ENCODE measurements around the gene EPN1. TPM values are rescaled to one million over a fixed set of nuclear protein-coding genes. Genes with fewer than 3 reads are reported as not detected.

EPN1 gene
- total RNA-seq, 1 donor from 2014 or later, result 155 TPM

DNA sequence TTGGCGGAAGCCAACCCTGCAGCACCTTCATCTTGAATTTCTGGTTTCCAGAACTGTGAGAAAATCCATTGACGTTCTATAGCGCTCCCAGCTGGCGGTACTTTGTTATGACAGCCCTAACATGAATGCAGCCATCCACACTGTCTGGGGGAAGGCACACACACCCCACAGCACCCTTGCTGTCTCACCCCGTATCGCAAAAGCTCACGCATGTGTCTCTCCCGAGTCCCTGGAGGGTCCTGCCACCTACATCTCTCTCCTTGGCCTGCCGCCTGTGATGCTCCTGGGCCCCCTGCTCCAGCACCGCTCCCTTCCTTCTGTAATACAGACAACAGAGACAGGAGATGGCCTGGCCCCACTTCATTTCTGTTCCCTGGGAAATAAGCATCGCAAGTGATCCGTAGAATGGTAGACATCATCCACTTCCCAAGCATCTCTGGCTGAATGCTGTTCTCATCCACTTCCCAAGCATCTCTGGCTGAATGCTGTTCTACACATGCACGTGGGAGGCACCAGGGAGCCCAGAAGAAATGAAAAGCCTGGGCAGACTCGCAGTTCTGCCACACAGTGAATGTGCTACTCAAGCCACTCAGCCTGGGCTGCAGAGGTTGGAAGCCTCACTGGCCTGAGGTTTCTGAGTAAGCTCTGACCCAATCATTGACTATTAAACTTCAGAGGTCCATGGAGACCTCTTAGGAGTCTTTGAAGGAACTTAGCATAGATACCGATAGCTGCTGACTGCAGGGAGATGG lies 29.6 kb downstream of the EPN1 start:
- no peak for TF ChIP-seq CTCF (IDR thresholded peaks at IDR 0.05; ENCODE audit: insufficient read depth, low read length, poor library complexity, severe bottlenecking)
- H3K36me3 ChIP-seq (ENCODE audit: control insufficient read depth, insufficient read depth, low read length), result no peaks in the 10 kb centered on the region
- no peak overlapping the region for H3K4me3 ChIP-seq (ENCODE audit: low read depth, low read length)
- DNase-seq (ENCODE audit: low read depth), result no peak
- no peaks in the 10 kb centered on the region for H3K27me3 ChIP-seq (ENCODE audit: control insufficient read depth, insufficient read depth, low read length)

DNA sequence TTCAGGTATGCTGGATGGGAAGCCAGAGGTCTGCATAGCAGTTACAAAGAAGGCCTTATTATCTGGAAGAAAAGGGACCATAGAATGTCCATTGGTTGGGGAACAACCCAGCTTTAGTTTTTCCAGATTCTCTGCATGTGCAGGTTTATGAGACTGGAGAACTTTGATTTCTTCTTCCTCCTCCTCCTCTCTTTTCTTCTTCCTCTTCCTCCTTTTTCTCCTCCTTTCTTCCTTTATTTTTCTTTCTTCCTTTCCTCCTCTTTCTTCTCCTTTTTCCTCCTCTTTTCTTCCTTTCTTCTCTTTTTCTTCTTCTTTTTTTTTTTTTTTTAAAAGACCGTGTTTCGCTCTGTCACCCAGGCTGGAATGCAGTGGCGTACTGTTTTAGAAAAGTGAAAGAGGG lies 30.9 kb downstream of the EPN1 start:
- Histone ChIP-seq H3K27me3 (ENCODE audit: control insufficient read depth, insufficient read depth, low read length) (no peaks in the 10 kb centered on the region), H3K4me3 (ENCODE audit: low read depth, low read length) (no peak overlapping the region), H3K36me3 (ENCODE audit: control insufficient read depth, insufficient read depth, low read length) (no peaks in the 10 kb centered on the region)
- no peak for DNase-seq (ENCODE audit: low read depth)
- no peak for TF ChIP-seq CTCF (IDR thresholded peaks at IDR 0.05; ENCODE audit: insufficient read depth, low read length, poor library complexity, severe bottlenecking)

DNA sequence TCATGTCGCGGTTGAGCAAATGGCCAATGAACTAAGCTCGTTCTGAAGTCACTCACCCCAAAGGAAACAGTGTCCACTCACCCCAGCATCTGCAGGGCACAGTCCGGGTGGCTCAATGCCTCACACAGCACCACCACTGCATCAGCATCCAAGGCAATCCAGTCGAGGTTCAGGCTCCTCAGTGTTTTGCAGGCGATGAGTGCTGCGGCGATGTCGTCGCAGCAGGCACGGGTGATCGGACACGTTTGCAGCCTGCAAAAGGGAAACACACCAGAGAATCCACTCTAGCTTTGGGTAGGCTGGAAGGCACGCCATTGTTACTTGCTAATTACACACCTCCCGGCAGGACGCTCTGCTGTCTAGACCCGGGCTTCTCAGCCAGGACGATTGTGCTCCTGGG lies 36.7 kb downstream of the EPN1 start:
- no peak overlapping the region for H3K4me3 ChIP-seq (ENCODE audit: low read depth, low read length)
- no peaks in the 10 kb centered on the region for H3K36me3 ChIP-seq (ENCODE audit: control insufficient read depth, insufficient read depth, low read length)
- H3K27me3 ChIP-seq (ENCODE audit: control insufficient read depth, insufficient read depth, low read length), result no peaks in the 10 kb centered on the region
- TF ChIP-seq CTCF (IDR thresholded peaks at IDR 0.05; ENCODE audit: insufficient read depth, low read length, poor library complexity, severe bottlenecking), result no peak
- no peak for DNase-seq (ENCODE audit: low read depth)

GRCh38 chr19:55712804-55713631 lies 38.0 kb downstream of the EPN1 start:
- TF ChIP-seq CTCF (IDR thresholded peaks at IDR 0.05; ENCODE audit: insufficient read depth, low read length, poor library complexity, severe bottlenecking), result no peak
- Histone ChIP-seq H3K27me3 (ENCODE audit: control insufficient read depth, insufficient read depth, low read length) (no peaks in the 10 kb centered on the region), H3K36me3 (ENCODE audit: control insufficient read depth, insufficient read depth, low read length) (no peaks in the 10 kb centered on the region), H3K4me3 (ENCODE audit: low read depth, low read length) (no peak overlapping the region)
- no peak for DNase-seq (ENCODE audit: low read depth)

GRCh38 chr19:55716531-55716930 lies 41.5 kb downstream of the EPN1 start:
- H3K27me3 ChIP-seq (ENCODE audit: control insufficient read depth, insufficient read depth, low read length), result no peaks in the 10 kb centered on the region
- no peak for TF ChIP-seq CTCF (IDR thresholded peaks at IDR 0.05; ENCODE audit: insufficient read depth, low read length, poor library complexity, severe bottlenecking)
- H3K4me3 ChIP-seq (ENCODE audit: low read depth, low read length), result no peak overlapping the region
- no peaks in the 10 kb centered on the region for H3K36me3 ChIP-seq (ENCODE audit: control insufficient read depth, insufficient read depth, low read length)
- no peak for DNase-seq (ENCODE audit: low read depth)
